DND-41 (cell line): ENCODE data around the gene PRMT1.

ENCODE experiments used
- ATAC-seq: fragments of 200-7000 bp; cut with Tn5 transposase; 3 replicates; pipeline ENCODE4 v1.9.1; 2021; ENCODE audit warnings: low read depth; ENCODE audit not compliant: insufficient read depth
- DNase-seq: peaks from one replicate; pipeline ENCODE4 v3.0.0-alpha.2; 2020
- H2AFZ ChIP-seq: 2 replicates; pipeline ENCODE4 v1.6.0; 2012; ENCODE audit warnings: low read depth, low read length
- H3K27ac ChIP-seq: 2 replicates; pipeline ENCODE4 v1.5.1; 2012; ENCODE audit warnings: low read length, inconsistent platforms
- H3K27me3 ChIP-seq: fragments of 200-600 bp; sonication (generic); 2 replicates; pipeline ENCODE4 v1.6.0; 2012; ENCODE audit warnings: low read length, mild to moderate bottlenecking, inconsistent platforms; ENCODE audit not compliant: insufficient read depth, poor library complexity
- H3K36me3 ChIP-seq: 2 replicates; pipeline ENCODE4 v1.5.1; 2012; ENCODE audit warnings: low read length, inconsistent platforms; ENCODE audit not compliant: insufficient read depth
- H3K4me1 ChIP-seq: 2 replicates; pipeline ENCODE4 v1.5.1; 2012; ENCODE audit warnings: mild to moderate bottlenecking, low read length; ENCODE audit not compliant: insufficient read depth
- H3K4me2 ChIP-seq: 2 replicates; pipeline ENCODE4 v1.6.0; 2012; ENCODE audit warnings: mild to moderate bottlenecking, moderate library complexity, low read length, inconsistent platforms; ENCODE audit not compliant: insufficient read depth
- H3K4me3 ChIP-seq, 2 experiments: fragments of 200-600 bp in 1 of 2; shearing (Covaris generic) in 1 of 2; 2 replicates each; pipeline ENCODE4 v1.5.1; 2012 to 2016; ENCODE audit warnings: inconsistent platforms in 2 of 2, low read length in 2 of 2, mild to moderate bottlenecking in 2 of 2, low read depth in 1 of 2, moderate library complexity in 1 of 2
- H3K79me2 ChIP-seq: 2 replicates; pipeline ENCODE4 v1.6.0; 2012; ENCODE audit warnings: low read length, inconsistent platforms; ENCODE audit not compliant: insufficient read depth
- H3K9ac ChIP-seq: 2 replicates; pipeline ENCODE4 v1.6.0; 2012; ENCODE audit warnings: low read depth, mild to moderate bottlenecking, inconsistent platforms, low read length, moderate library complexity
- H3K9me3 ChIP-seq: 2 replicates; pipeline ENCODE4 v1.5.1; 2012; ENCODE audit warnings: low read length, moderate library complexity, mild to moderate bottlenecking, inconsistent platforms; ENCODE audit not compliant: insufficient read depth, severe bottlenecking
- H4K20me1 ChIP-seq: 2 replicates; pipeline ENCODE4 v1.6.0; 2012; ENCODE audit warnings: low read length; ENCODE audit not compliant: insufficient read depth
- EZH2 ChIP-seq: IDR thresholded peaks from 3 replicates; pipeline ENCODE4 v1.6.1; 2012; ENCODE audit warnings: borderline replicate concordance, low read depth, mild to moderate bottlenecking, moderate library complexity, low read length, inconsistent platforms; ENCODE audit not compliant: severe bottlenecking
- TF ChIP-seq, protein P1 (sequence below): IDR thresholded peaks from 2 replicates; pipeline ENCODE4 v1.5.1; 2012; ENCODE audit warnings: borderline replicate concordance, low read length, moderate library complexity, mild to moderate bottlenecking; ENCODE audit not compliant: poor library complexity, severe bottlenecking; ENCODE audit errors: extremely low read depth

Gene PRMT1

DNA sequence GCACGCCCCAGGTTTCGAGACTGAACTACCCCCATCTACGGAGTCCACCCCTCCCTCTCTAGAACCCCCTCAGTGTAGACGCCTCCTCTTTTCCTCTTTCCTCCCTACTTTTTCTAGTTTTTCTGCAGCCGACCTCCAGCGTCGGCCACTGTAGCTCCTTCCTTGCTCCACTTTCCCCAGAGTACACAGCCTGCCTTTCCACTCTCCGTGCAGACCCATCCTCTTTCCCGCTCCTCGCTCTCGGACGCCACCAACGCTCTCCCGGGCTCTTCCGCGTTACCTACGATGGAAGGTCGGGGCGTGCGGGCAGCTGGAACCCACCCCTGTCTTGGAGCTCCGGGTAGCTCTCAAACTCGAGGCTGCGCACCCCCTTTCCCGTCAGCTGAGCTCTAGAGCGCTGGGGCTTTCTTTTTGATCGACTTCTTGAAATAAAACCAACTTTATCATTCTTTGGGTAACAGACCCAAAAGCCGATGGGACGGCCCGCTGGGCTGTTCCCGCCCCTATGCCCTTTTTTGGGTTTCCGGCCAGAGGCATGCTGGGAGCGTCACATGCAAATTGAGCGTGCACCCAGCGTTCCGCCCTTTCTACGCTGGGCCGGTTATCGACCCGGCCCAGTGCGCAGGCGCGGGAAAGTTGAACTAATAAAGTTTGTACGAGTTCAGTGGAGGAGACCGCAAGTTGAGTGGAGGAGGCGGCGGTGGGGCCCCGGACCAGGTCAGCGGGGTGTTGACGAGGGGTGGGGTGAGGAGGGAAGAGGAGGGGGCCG, 11.5 kb upstream of the PRMT1 start, which contains the start of the genes BCL2L12 and IRF3:
BCL2L12 (plus strand) TSS at position 583 of the 769 bp plus-strand sequence. CDS start 760 bp downstream, outside the sequence.
IRF3 (minus strand) TSS at position 507 of the 769 bp plus-strand sequence. CDS start 1,019 bp downstream, outside the sequence.
- TF ChIP-seq, protein P1, sequence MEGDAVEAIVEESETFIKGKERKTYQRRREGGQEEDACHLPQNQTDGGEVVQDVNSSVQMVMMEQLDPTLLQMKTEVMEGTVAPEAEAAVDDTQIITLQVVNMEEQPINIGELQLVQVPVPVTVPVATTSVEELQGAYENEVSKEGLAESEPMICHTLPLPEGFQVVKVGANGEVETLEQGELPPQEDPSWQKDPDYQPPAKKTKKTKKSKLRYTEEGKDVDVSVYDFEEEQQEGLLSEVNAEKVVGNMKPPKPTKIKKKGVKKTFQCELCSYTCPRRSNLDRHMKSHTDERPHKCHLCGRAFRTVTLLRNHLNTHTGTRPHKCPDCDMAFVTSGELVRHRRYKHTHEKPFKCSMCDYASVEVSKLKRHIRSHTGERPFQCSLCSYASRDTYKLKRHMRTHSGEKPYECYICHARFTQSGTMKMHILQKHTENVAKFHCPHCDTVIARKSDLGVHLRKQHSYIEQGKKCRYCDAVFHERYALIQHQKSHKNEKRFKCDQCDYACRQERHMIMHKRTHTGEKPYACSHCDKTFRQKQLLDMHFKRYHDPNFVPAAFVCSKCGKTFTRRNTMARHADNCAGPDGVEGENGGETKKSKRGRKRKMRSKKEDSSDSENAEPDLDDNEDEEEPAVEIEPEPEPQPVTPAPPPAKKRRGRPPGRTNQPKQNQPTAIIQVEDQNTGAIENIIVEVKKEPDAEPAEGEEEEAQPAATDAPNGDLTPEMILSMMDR = peak; percentile 13
- no peak for TF ChIP-seq EZH2
- Histone ChIP-seq H3K4me1 (peaks cover 36% of the 10 kb centered on the region), H4K20me1 (peaks cover 27% of the 10 kb centered on the region), H3K4me3 (peak within 1 kb of the TSS; percentile 53 to 81), H3K36me3 (peaks cover 46% of the 10 kb centered on the region), H2AFZ (peak within 1 kb of the TSS; percentile 82), H3K79me2 (peaks cover 56% of the 10 kb centered on the region), H3K9ac (peak within 1 kb of the TSS; percentile 72), H3K9me3 (no peaks in the 10 kb centered on the region), H3K27ac (peak within 1 kb of the TSS; percentile 76), H3K27me3 (no peaks in the 10 kb centered on the region), H3K4me2 (peak within 1 kb of the TSS; percentile 94)
- ATAC-seq (peak; percentile 86), DNase-seq (peak; percentile 98)

DNA sequence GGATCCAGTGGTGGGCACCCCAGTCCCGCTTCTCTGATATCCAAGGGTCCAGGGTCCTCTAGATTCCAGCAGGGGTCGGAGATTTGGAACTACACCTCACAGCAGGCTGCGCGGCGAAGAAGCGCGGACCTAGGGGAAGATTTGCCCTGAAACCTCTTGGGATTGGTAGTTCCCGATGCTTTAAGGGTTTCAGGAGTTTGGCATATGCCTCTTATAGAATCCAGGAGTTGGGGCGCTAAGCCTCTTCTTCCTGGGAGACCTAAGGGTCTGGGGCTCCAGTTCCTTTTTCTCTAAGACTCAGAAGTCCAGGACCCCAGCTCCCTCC, 11.0 kb upstream of the PRMT1 start:
- ATAC-seq (peak; percentile 27; the same call in 2 of the 3 replicates), DNase-seq (no peak)
- H4K20me1 ChIP-seq = peaks cover 23% of the 10 kb centered on the region
- peaks cover 36% of the 10 kb centered on the region for H3K4me1 ChIP-seq
- peak overlapping the region; percentile 53 to 81 for H3K4me3 ChIP-seq
- H3K36me3 ChIP-seq = peaks cover 42% of the 10 kb centered on the region
- H3K4me2 ChIP-seq = peak overlapping the region; percentile 94
- no peaks in the 10 kb centered on the region for H3K9me3 ChIP-seq
- no peaks in the 10 kb centered on the region for H3K27me3 ChIP-seq
- TF ChIP-seq, protein P1 = peak; percentile 37
- no peak for TF ChIP-seq EZH2
- H2AFZ ChIP-seq = peak overlapping the region; percentile 82
- H3K9ac ChIP-seq = peak overlapping the region; percentile 72
- peak overlapping the region; percentile 76 for H3K27ac ChIP-seq
- peaks cover 56% of the 10 kb centered on the region for H3K79me2 ChIP-seq

DNA sequence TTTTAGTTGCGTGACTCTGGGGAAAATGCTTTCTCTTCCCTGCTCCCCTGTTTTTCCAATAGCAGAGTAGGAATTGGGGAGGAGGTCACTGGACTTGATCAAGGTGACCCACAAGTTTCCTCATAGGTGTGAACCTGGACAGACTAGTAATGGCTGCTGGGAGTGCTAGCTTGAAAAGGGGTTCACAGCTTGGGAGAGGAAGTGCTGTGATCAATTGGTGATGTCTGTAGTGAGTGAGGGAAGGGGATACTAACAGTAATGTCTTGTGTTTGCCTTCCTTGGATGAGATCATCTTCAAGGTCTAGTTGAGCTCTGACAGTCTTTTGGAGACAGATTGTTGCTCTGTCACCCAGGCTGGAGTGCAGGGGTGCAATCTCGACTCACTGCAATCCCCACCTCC, 9.6 kb upstream of the PRMT1 start:
- H3K27me3 ChIP-seq = no peaks in the 10 kb centered on the region
- H3K9ac ChIP-seq = peak overlapping the region; percentile 72; the same call in 1 of the 2 replicates
- ATAC-seq (no peak), DNase-seq (no peak)
- H2AFZ ChIP-seq = no peak overlapping the region
- peaks cover 50% of the 10 kb centered on the region for H3K79me2 ChIP-seq
- TF ChIP-seq EZH2 = no peak
- TF ChIP-seq, protein P1 = no peak
- peaks cover 35% of the 10 kb centered on the region for H3K4me1 ChIP-seq
- H3K4me3 ChIP-seq = peak overlapping the region in 1 of 2 experiments; percentile 81; a peak in 2 of 4 replicates
- H4K20me1 ChIP-seq = peaks cover 24% of the 10 kb centered on the region
- H3K4me2 ChIP-seq = peak overlapping the region; percentile 94
- peak overlapping the region; percentile 35; the same call in 1 of the 2 replicates for H3K27ac ChIP-seq
- peaks cover 39% of the 10 kb centered on the region for H3K36me3 ChIP-seq
- H3K9me3 ChIP-seq = no peaks in the 10 kb centered on the region
